Astrocyte (in vitro differentiated cells and primary cell): ENCODE results near the gene NFILZ.

ENCODE experiments used
- CTCF ChIP-seq: IDR thresholded peaks from 2 replicates; pipeline ENCODE4 v1.5.1; 2011; ENCODE audit warnings: low read depth, mild to moderate bottlenecking, inconsistent platforms, low read length, moderate library complexity; ENCODE audit not compliant: insufficient read depth
- EZH2 ChIP-seq: IDR thresholded peaks from 2 replicates; pipeline ENCODE4 v1.6.1; 2012; ENCODE audit warnings: mild to moderate bottlenecking, low read length, inconsistent platforms; ENCODE audit not compliant: insufficient read depth

- no peak for TF ChIP-seq CTCF
- TF ChIP-seq EZH2: no peak
Observed at GRCh38 chr19:8629184-8629583, 1.2 kb upstream of the NFILZ start.
